PC-3 (cell line): ENCODE data around the gene AKR1B15. TPM values are rescaled to one million over a fixed set of nuclear protein-coding genes. Genes with fewer than 3 reads are reported as not detected.

Experiments used
- ATAC-seq: fragments of 200-7000 bp; cut with Tn5 transposase; 2 replicates; pipeline ENCODE4 v1.9.1; 2020; ENCODE audit warnings: mild to moderate bottlenecking, moderate library complexity
- BruUV-seq: library from RNA; stranded (reverse); fragments of 400-500 nt; replicated peaks from 2 replicates; lab custom pipeline; 2021; lab: Mats Ljungman, UMichigan
- CTCF ChIA-PET: fragments of 300-600 bp; sonication (Branson Sonifier 250); formaldehyde crosslinking; loops from one replicate; lab custom pipeline; 2022; ENCODE audit warnings: antibody characterized with exemption; lab: Charles Lee
- POLR2A ChIA-PET: fragments of 300-600 bp; sonication (Branson Sonifier 250); formaldehyde crosslinking; loops from one replicate; lab custom pipeline; 2022; ENCODE audit warnings: antibody characterized with exemption; ENCODE audit not compliant: unreplicated experiment; lab: Charles Lee
- DNase-seq: peaks from one replicate; pipeline ENCODE4 v3.0.0-alpha.2; 2015
- H2AFZ ChIP-seq: fragments of 300-600 bp; sonication (generic); 2 replicates; pipeline ENCODE4 v1.6.0; 2016; ENCODE audit warnings: antibody characterized with exemption, low read length
- H3F3A ChIP-seq: fragments of 300-600 bp; sonication (generic); one replicate; pipeline ENCODE4 v1.6.0; 2017; ENCODE audit warnings: antibody characterized with exemption, low read length, control low read depth, mild to moderate bottlenecking; ENCODE audit not compliant: unreplicated experiment
- H3K27ac ChIP-seq: fragments of 300-600 bp; sonication (generic); 2 replicates; pipeline ENCODE4 v1.5.1; 2016; ENCODE audit warnings: mild to moderate bottlenecking, low read length
- H3K27me3 ChIP-seq: fragments of 300-600 bp; sonication (generic); 2 replicates; pipeline ENCODE4 v1.6.1; 2016; ENCODE audit warnings: low read length, mixed read lengths
- H3K36me3 ChIP-seq: fragments of 300-600 bp; sonication (generic); 2 replicates; pipeline ENCODE4 v1.6.1; 2016; ENCODE audit warnings: low read depth, mixed run types, low read length, mixed read lengths
- H3K4me1 ChIP-seq: fragments of 300-600 bp; sonication (generic); 2 replicates; pipeline ENCODE4 v1.5.1; 2016; ENCODE audit warnings: low read length; ENCODE audit not compliant: insufficient read depth
- H3K4me2 ChIP-seq: fragments of 300-600 bp; sonication (generic); 2 replicates; pipeline ENCODE4 v1.6.0; 2016; ENCODE audit warnings: low read length
- H3K4me3 ChIP-seq: fragments of 300-600 bp; sonication (generic); 2 replicates; pipeline ENCODE4 v1.5.1; 2016; ENCODE audit warnings: mild to moderate bottlenecking, low read length, mixed read lengths
- H3K79me2 ChIP-seq: fragments of 300-600 bp; sonication (generic); 2 replicates; pipeline ENCODE4 v1.6.1; 2017; ENCODE audit warnings: low read length, mixed read lengths
- H3K9ac ChIP-seq: fragments of 300-600 bp; sonication (generic); 2 replicates; pipeline ENCODE4 v1.6.0; 2016; ENCODE audit warnings: mild to moderate bottlenecking, low read length
- H3K9me2 ChIP-seq: fragments of 300-600 bp; sonication (generic); replicated peaks from 2 replicates; pipeline ENCODE4 v1.6.1; 2016; ENCODE audit warnings: mixed run types, low read length, mixed read lengths
- H3K9me3 ChIP-seq: fragments of 300-600 bp; sonication (generic); 2 replicates; pipeline ENCODE4 v1.6.1; 2016; ENCODE audit warnings: low read length, mixed read lengths
- H4K20me1 ChIP-seq: fragments of 300-600 bp; sonication (generic); 2 replicates; pipeline ENCODE4 v1.6.1; 2016; ENCODE audit warnings: low read length, mixed read lengths
- EZH2 ChIP-seq: fragments of 300-600 bp; sonication (generic); IDR thresholded peaks from one replicate; pipeline ENCODE4 v1.6.1; 2017; ENCODE audit warnings: antibody characterized with exemption, mild to moderate bottlenecking, low read length; ENCODE audit not compliant: unreplicated experiment
- EZH2phosphoT487 ChIP-seq: fragments of 300-600 bp; sonication (generic); IDR thresholded peaks from 2 replicates; pipeline ENCODE4 v1.6.1; 2018; ENCODE audit warnings: mild to moderate bottlenecking, antibody characterized with exemption, low read length, borderline replicate concordance
- intact Hi-C: fragments of 100-400 bp; cut with micrococcal nuclease; formaldehyde crosslinking; loops from 2 replicates; pipeline ENCODE4 v1.9.0; 2023
- total RNA-seq: library from RNA; depleted of rRNA; stranded (reverse); fragments of >200 nt; gene quantifications from 2 replicates; pipeline ENCODE4 v1.2.3, GENCODE V29; 2014
- TF ChIP-seq, protein P1 (sequence below): fragments of 300-600 bp; sonication (generic); conservative IDR thresholded peaks from 2 replicates; pipeline ENCODE4 v1.5.1; 2017; ENCODE audit warnings: antibody characterized with exemption, low read depth, mild to moderate bottlenecking, low read length

Gene AKR1B15
- total RNA-seq, 1 experiment from 2014 or later: 0.40 TPM

DNA sequence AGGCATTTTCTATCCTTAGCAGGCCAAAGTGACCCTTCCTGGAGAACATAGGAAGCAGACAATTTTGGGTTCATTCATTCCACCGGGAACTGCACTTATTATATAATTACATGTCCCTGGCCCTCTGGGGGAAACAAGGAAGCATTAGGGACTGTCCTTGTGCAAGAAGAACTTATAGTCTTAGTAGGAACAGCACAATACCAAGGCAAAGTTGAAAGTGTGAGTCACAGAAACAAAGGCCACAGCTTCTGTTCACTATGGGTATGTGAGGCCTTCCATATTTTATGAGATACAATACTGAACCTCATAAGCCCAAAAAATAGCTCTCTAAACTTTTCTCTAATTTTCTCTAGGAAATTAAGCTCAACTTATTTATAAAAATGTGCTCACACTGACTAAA lies 39.9 kb upstream of the AKR1B15 start:
- no peak for ATAC-seq
- H2AFZ ChIP-seq: no peak overlapping the region
- DNase-seq: no peak
- H3K4me1 ChIP-seq: peaks cover 45% of the 10 kb centered on the region
- CTCF ChIA-PET: no interaction called here
- POLR2A ChIA-PET: no interaction called here
- intact Hi-C loops: no loop called here
- H3K9ac ChIP-seq: no peak overlapping the region
- TF ChIP-seq, protein P1, sequence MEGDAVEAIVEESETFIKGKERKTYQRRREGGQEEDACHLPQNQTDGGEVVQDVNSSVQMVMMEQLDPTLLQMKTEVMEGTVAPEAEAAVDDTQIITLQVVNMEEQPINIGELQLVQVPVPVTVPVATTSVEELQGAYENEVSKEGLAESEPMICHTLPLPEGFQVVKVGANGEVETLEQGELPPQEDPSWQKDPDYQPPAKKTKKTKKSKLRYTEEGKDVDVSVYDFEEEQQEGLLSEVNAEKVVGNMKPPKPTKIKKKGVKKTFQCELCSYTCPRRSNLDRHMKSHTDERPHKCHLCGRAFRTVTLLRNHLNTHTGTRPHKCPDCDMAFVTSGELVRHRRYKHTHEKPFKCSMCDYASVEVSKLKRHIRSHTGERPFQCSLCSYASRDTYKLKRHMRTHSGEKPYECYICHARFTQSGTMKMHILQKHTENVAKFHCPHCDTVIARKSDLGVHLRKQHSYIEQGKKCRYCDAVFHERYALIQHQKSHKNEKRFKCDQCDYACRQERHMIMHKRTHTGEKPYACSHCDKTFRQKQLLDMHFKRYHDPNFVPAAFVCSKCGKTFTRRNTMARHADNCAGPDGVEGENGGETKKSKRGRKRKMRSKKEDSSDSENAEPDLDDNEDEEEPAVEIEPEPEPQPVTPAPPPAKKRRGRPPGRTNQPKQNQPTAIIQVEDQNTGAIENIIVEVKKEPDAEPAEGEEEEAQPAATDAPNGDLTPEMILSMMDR: no peak
- TF ChIP-seq EZH2phosphoT487 (no peak), EZH2 (no peak)
- no peaks in the 10 kb centered on the region for H3K9me2 ChIP-seq
- no peaks in the 10 kb centered on the region for H3K36me3 ChIP-seq
- no peak overlapping the region for H3K27ac ChIP-seq
- H3K79me2 ChIP-seq: no peaks in the 10 kb centered on the region
- no peak overlapping the region for H3K4me2 ChIP-seq
- no peaks in the 10 kb centered on the region for H3K27me3 ChIP-seq
- H3F3A ChIP-seq: no peaks in the 10 kb centered on the region
- H3K9me3 ChIP-seq: no peaks in the 10 kb centered on the region
- H4K20me1 ChIP-seq: no peaks in the 10 kb centered on the region
- no TSS peak for BruUV-seq
- H3K4me3 ChIP-seq: no peak overlapping the region

DNA sequence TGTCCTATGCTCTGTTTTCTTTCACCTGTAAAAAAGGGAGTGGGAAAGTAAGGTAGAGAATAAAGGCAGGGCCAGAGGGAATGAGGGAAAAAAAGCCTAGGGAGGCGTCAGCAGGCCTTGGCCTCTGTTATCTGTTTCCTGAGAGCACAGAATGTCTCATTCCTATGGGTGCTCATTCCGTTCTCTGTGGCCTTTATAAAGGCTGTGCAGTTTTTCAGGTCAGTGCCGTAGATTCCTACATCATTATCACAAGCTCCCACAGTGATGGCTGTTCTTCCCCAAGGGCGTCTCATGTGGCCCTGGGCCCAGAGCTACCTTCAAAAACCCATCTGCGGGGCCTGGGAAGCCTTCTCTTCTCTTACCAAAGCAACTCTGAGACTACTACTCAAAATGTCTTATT lies 38.3 kb upstream of the AKR1B15 start:
- Histone ChIP-seq H3K36me3 (no peaks in the 10 kb centered on the region), H4K20me1 (no peaks in the 10 kb centered on the region), H3K4me1 (peaks cover 53% of the 10 kb centered on the region), H3K27me3 (no peaks in the 10 kb centered on the region), H3K79me2 (no peaks in the 10 kb centered on the region), H3K4me2 (no peak overlapping the region), H3K9me3 (no peaks in the 10 kb centered on the region), H3K4me3 (no peak overlapping the region), H2AFZ (no peak overlapping the region), H3K9me2 (no peaks in the 10 kb centered on the region), H3F3A (no peaks in the 10 kb centered on the region), H3K27ac (no peak overlapping the region), H3K9ac (no peak overlapping the region)
- TF ChIP-seq EZH2phosphoT487 (no peak), EZH2 (no peak)
- TF ChIP-seq, protein P1: no peak
- ChIA-PET CTCF (no interaction called here), POLR2A (no interaction called here)
- intact Hi-C loops: no loop called here
- no peak for ATAC-seq
- no TSS peak for BruUV-seq
- DNase-seq: no peak

DNA sequence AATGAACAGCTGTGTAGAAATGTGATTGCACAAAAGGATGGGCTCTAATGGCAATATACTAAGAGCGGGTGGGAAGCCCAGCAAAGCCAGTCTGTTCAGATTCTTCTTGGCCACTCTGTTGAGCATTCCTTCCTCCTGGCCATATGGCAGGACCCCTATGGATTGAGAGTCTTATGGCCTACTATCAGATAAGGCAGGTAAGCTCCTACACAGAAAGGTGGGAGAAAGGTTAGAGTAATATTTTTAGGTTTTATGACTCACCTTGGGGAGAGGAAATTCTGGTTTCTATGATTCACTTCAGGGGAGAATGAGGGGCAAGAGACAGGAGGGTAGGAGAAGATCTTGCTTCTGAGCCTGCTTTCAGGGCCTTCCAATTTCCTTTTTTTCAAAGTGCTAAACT lies 36.6 kb upstream of the AKR1B15 start:
- intact Hi-C loops: no loop called here
- ChIA-PET POLR2A (interaction anchor here (0.6 to 0.8 kb wide), 2 partner anchors 80 to 131 kb away, joined by 3 to 5 read pairs; no protein-coding TSS in a partner anchor), CTCF (interaction anchor here (0.6 to 3.6 kb wide), 4 partner anchors 32 to 844 kb away, joined by 4 to 47 read pairs (median 5); no protein-coding TSS in a partner anchor)
- H3K36me3 ChIP-seq: no peaks in the 10 kb centered on the region
- no peaks in the 10 kb centered on the region for H3K9me2 ChIP-seq
- DNase-seq: peak; percentile 87
- no peaks in the 10 kb centered on the region for H3K9me3 ChIP-seq
- H4K20me1 ChIP-seq: no peaks in the 10 kb centered on the region
- H2AFZ ChIP-seq: no peak overlapping the region
- BruUV-seq: no TSS peak
- TF ChIP-seq EZH2: no peak
- TF ChIP-seq EZH2phosphoT487: no peak
- TF ChIP-seq, protein P1: no peak
- no peaks in the 10 kb centered on the region for H3K27me3 ChIP-seq
- peak overlapping the region; percentile 84 for H3K27ac ChIP-seq
- peak overlapping the region; percentile 65 for H3K9ac ChIP-seq
- peak overlapping the region; percentile 52 for H3K4me3 ChIP-seq
- H3F3A ChIP-seq: no peaks in the 10 kb centered on the region
- H3K4me1 ChIP-seq: peaks cover 54% of the 10 kb centered on the region
- H3K4me2 ChIP-seq: peak overlapping the region; percentile 83
- ATAC-seq: peak; percentile 28
- H3K79me2 ChIP-seq: no peaks in the 10 kb centered on the region
